GM12892 (cell line): ENCODE results near the gene DEPDC4.

Source experiments
- POLR2A ChIP-seq: IDR thresholded peaks from 2 replicates; pipeline ENCODE4 v1.6.1; 2011; ENCODE audit warnings: low read depth, low read length, control low read depth
- POLR2AphosphoS5 ChIP-seq: IDR thresholded peaks from 2 replicates; pipeline ENCODE4 v1.6.1; 2011; ENCODE audit warnings: low read depth, low read length, control low read depth
- TAF1 ChIP-seq: IDR thresholded peaks from 2 replicates; pipeline ENCODE4 v1.6.1; 2011; ENCODE audit warnings: low read depth, mild to moderate bottlenecking, control low read depth, low read length, borderline replicate concordance

DNA sequence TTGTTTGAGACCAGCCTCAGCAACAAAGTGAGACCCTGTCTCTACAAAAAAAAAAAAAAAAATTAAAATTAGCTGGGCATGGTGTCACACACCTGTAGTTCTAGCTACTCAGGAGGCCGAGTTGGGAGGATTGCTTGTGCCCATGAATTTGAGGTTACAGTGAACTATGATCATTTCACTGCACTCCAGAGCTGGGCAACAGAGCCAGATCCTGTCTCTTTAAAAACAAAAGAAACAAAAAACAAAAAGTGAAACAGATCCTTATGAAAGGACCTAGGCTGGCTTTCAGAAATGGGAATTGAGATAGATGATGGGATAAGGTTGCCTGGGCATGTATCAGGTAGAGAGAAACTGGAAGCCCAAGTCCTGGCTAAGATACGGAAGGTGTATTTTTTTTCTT is 52.4 kb downstream of the DEPDC4 start:
- TF ChIP-seq POLR2A, result no peak
- no peak for TF ChIP-seq POLR2AphosphoS5
- no peak for TF ChIP-seq TAF1
